GM12801 (cell line): ENCODE data around the gene SLC50A1.

ENCODE experiments used
- CTCF ChIP-seq: IDR thresholded peaks from one replicate; pipeline ENCODE4 v1.5.1; 2011; ENCODE audit warnings: control low read depth; ENCODE audit not compliant: insufficient read length; ENCODE audit errors: extremely low read depth

The SLC50A1 gene

GRCh38 chr1:155183775-155184221 is 48.1 kb downstream of the SLC50A1 start:
- TF ChIP-seq CTCF, result no peak

- no peak for TF ChIP-seq CTCF
Observed at GRCh38 chr1:155184351-155184811, 48.7 kb downstream of the SLC50A1 start.

- TF ChIP-seq CTCF, result no peak
Observed at GRCh38 chr1:155184835-155185782, 49.5 kb downstream of the SLC50A1 start.

DNA sequence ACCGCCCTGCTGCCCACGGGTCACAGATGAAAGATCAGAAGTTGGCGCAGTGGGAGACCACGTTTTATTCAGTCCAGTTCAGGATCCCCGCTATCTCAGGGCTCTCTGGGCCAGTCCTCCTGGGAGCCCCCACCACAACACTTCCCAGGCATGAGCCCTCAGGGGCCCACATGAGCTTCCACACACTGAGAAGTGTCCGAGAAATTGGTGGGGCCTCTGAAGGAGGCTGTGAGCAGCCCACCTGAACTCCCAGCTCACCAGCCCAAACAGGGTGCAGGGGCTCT is 50.1 kb downstream of the SLC50A1 start:
- no peak for TF ChIP-seq CTCF

GRCh38 chr1:155186067-155186793 is 50.6 kb downstream of the SLC50A1 start:
- no peak for TF ChIP-seq CTCF

GRCh38 chr1:155186794-155187455 is 51.3 kb downstream of the SLC50A1 start:
- TF ChIP-seq CTCF, result no peak

DNA sequence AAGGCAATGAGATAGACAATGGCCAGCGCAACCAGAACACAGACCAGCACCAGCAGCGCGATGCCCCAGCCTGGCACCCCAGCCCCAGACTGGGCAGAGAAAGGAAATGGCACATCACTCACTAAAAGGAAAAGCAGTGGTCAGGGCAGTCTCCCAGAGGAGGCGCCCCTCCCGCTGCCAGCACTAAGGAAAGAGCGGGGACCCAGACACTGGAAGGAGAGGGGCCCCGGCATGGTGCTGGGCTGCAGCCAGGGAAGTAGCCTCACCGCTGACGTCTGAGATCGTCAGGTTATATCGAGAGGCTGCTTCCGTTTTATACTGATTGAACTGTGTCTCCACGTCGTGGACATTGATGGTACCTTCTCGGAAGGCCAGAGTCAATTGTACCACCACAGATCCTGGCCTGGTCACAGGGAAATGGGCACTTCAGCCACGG is 51.8 kb downstream of the SLC50A1 start:
- TF ChIP-seq CTCF, result no peak
